Esophagus squamous epithelium (tissue), 5 donors: Measurements from ENCODE around the gene EPB41L4B. TPM values are rescaled to one million over a fixed set of nuclear protein-coding genes. Genes with fewer than 3 reads are reported as not detected.

Source experiments
- DNase-seq: peaks from one replicate; lab custom pipeline; 2025; lab: John Stamatoyannopoulos, UW
- H3K27ac ChIP-seq, 4 donors: fragments of 200-600 bp; sonication (generic); one replicate each; pipeline ENCODE4 v1.5.1; 2016 to 2019; ENCODE audit warnings: mild to moderate bottlenecking in 1 of 4
- H3K27me3 ChIP-seq, 4 donors: fragments of 200-600 bp; sonication (generic); 1 replicate in 3 of 4; 2 replicates in 1 of 4; pipeline versions ENCODE4 v1.5.1 to v1.6.0; 2017 to 2021; ENCODE audit warnings: antibody characterized with exemption in 1 of 4
- H3K36me3 ChIP-seq, 3 donors: fragments of 200-600 bp; sonication (generic); one replicate each; pipeline ENCODE4 v1.5.1; 2016 to 2019
- H3K4me1 ChIP-seq, 3 donors: fragments of 200-600 bp; sonication (generic); one replicate each; pipeline ENCODE4 v1.5.1; 2017 to 2019
- H3K4me3 ChIP-seq, 4 donors: fragments of 200-600 bp; sonication (generic); 1 replicate in 3 of 4; 2 replicates in 1 of 4; pipeline ENCODE4 v1.5.1; 2016 to 2019; ENCODE audit warnings: mild to moderate bottlenecking in 2 of 4, moderate library complexity in 1 of 4
- H3K9me3 ChIP-seq, 3 donors: fragments of 200-600 bp; sonication (generic); one replicate each; pipeline ENCODE4 v1.5.1; 2016 to 2019
- POLR2A ChIP-seq, 4 donors: fragments of 450-650 bp; IDR thresholded peaks; one replicate each; pipeline ENCODE4 v1.6.1; 2017; ENCODE audit warnings: antibody characterized with exemption in 4 of 4, mild to moderate bottlenecking in 4 of 4, moderate library complexity in 3 of 4
- WGBS, 2 donors: methylation state at CpG; one replicate each; pipeline ENCODE4 v1.1.5; 2018; 5-methylcytosine and 5-hydroxymethylcytosine counted together
- intact Hi-C: fragments of 100-400 bp; cut with DNase I; formaldehyde crosslinking; loops from one replicate; pipeline ENCODE4 v1.15.0; 2022
- total RNA-seq, 4 donors: library from RNA; depleted of rRNA; stranded (reverse); fragments of >200 nt; gene quantifications; one replicate each; pipeline ENCODE4 v1.1.0, GENCODE V29; 2016
- TF ChIP-seq, protein P1 (sequence below), 6 experiments: fragments of 450-650 bp in 4 of 6; fragments of 200-600 bp in 2 of 6; sonication (generic) in 2 of 6; IDR thresholded peaks; one replicate each; pipeline ENCODE4 v1.5.1; 2016 to 2019; ENCODE audit warnings: antibody characterized with exemption in 6 of 6, mild to moderate bottlenecking in 4 of 6, moderate library complexity in 4 of 6
- donor health status: DM: yes; HTN: yes; CAD: no.

EPB41L4B gene
- total RNA-seq, 4 donors from 2014 or later: 0.45 to 3.8 (median 1.8) TPM

DNA sequence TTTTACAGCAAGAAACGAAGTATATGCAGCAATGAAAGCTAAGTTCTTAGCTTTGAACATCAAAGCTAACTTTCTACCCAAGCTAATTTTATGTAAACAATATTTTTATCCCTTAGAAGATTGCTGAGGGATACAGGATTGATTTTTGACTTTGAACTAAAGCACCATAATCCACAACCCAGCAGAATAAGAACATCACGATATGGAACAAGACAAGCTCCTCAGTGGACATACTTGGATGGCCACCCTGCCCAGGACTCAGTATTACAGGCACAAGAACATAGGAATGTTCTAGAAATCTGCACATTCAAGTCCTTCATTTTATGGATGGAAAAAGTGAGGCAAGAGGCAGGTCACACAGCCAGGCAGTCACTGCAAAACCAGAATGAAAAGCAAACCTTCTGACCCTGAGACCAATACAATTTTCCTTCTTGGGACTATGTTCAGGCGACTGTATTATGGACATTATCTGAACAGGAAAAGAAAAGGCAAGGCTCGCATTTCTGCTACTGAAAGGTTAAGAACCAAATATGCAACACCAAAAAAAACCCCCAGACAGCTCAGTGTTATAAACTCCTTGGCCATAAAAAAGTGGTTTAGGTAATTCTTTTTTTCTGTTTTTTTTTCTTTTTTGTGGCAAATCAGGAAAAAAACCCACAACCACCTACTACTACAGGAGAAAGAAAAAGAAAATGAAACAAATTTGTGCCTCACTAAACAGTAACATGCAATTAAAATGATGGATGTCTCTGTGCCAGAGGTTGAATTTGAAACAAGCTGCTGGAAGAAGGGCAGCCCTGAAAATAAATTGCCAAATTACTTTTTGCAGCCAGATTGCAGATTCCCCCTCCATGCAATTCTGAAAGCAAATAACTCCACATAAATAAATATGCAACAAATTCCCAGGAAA, 25.4 kb downstream of the EPB41L4B start:
- no peak overlapping the region for H3K27ac ChIP-seq
- TF ChIP-seq, protein P1, sequence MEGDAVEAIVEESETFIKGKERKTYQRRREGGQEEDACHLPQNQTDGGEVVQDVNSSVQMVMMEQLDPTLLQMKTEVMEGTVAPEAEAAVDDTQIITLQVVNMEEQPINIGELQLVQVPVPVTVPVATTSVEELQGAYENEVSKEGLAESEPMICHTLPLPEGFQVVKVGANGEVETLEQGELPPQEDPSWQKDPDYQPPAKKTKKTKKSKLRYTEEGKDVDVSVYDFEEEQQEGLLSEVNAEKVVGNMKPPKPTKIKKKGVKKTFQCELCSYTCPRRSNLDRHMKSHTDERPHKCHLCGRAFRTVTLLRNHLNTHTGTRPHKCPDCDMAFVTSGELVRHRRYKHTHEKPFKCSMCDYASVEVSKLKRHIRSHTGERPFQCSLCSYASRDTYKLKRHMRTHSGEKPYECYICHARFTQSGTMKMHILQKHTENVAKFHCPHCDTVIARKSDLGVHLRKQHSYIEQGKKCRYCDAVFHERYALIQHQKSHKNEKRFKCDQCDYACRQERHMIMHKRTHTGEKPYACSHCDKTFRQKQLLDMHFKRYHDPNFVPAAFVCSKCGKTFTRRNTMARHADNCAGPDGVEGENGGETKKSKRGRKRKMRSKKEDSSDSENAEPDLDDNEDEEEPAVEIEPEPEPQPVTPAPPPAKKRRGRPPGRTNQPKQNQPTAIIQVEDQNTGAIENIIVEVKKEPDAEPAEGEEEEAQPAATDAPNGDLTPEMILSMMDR (IDR thresholded peaks at IDR 0.05): no peak
- TF ChIP-seq POLR2A (IDR thresholded peaks at IDR 0.05): no peak
- H3K4me1 ChIP-seq: peaks cover 0 to 7% (median 0%) of the 10 kb centered on the region in 3 donors
- DNase-seq: no peak
- intact Hi-C loops: no loop called here
- no peaks in the 10 kb centered on the region for H3K36me3 ChIP-seq
- peaks cover 0 to 71% (median 0%) of the 10 kb centered on the region in 4 donors for H3K27me3 ChIP-seq
- H3K4me3 ChIP-seq: no peak overlapping the region
- no peaks in the 10 kb centered on the region for H3K9me3 ChIP-seq
- 49 to 76% methylated on average over 4 of the region's 4 CpGs for WGBS, 2 donors

DNA sequence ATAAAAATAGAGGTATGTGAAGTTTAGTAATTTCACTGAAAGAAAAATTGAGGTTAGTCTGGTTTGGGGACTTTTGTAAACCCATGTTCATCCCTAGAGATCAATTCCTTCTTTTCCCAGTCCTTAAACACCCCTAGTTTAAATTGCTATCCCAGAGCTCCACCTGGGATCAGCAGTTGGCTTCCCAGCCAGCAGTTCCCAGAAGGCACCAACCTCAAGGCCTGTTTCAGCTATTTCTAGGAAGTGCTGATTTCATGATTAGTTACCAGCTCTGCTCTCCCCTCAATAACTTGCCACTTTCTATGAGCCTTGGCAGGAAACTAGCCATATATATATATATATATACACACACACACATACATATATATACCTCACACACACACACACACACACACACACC, 30.5 kb downstream of the EPB41L4B start:
- H3K27ac ChIP-seq: no peak overlapping the region
- no peak overlapping the region for H3K4me3 ChIP-seq
- no peak for DNase-seq
- H3K27me3 ChIP-seq: peaks cover 0 to 51% (median 0%) of the 10 kb centered on the region in 4 donors
- intact Hi-C loops: no loop called here
- H3K4me1 ChIP-seq: peaks cover 0 to 7% (median 0%) of the 10 kb centered on the region in 3 donors
- no peaks in the 10 kb centered on the region for H3K36me3 ChIP-seq
- TF ChIP-seq, protein P1 (IDR thresholded peaks at IDR 0.05): no peak
- no peak for TF ChIP-seq POLR2A (IDR thresholded peaks at IDR 0.05)
- H3K9me3 ChIP-seq: no peaks in the 10 kb centered on the region

DNA sequence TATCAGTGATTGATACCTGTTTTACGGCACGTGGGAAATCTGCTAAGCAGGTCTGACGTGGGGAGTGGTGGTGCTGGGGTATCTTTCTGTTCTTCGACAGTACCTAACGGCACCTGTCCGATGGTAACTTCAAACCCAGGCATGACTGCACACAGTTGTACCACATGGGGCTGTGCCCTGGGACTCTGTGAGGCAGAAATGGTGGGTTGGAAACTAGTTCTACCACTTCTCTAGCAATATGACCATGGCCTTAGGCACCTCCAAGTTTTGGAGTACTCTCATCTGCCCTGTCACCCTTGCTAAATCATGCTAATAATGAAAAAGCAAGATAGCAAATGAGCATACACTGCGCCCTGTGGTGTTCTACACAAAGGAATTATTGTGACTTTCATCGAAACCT, 30.9 kb downstream of the EPB41L4B start:
- 84 to 85% methylated on average over 8 of the region's 8 CpGs for WGBS, 2 donors

DNA sequence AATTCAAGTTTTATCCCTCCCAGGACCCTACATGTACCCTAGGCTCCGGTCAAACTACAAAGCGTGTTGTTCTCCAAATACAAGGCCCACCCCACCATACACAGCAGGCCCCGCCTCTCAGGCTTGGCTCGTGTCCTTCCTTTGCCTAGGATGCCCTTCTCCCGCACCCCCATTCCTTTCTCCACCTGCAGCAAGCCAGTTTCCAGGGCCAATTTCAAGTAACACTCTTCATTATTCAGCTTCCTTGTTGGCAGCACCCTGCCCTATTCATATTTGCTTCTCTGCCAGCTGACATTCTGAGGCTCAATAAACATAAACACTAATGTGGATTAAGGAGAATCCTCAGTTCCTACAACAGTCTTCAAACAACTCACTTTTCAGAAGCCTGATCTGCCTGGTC, 31.7 kb downstream of the EPB41L4B start:
- intact Hi-C loops: no loop called here
- H3K9me3 ChIP-seq: no peaks in the 10 kb centered on the region
- H3K4me3 ChIP-seq: no peak overlapping the region
- no peak for DNase-seq
- peaks cover 0 to 7% (median 0%) of the 10 kb centered on the region in 3 donors for H3K4me1 ChIP-seq
- peaks cover 0 to 50% (median 0%) of the 10 kb centered on the region in 4 donors for H3K27me3 ChIP-seq
- no peaks in the 10 kb centered on the region for H3K36me3 ChIP-seq
- TF ChIP-seq POLR2A (IDR thresholded peaks at IDR 0.05): no peak
- TF ChIP-seq, protein P1 (IDR thresholded peaks at IDR 0.05): no peak
- WGBS, 2 donors: 58 to 63% methylated on average over 4 to 5 of the region's 5 CpGs
- no peak overlapping the region for H3K27ac ChIP-seq

More for the DNA sequence above, 30.9 kb downstream of the EPB41L4B start:
- no peak for TF ChIP-seq POLR2A (IDR thresholded peaks at IDR 0.05)
- TF ChIP-seq, protein P1 (IDR thresholded peaks at IDR 0.05): no peak
- no peaks in the 10 kb centered on the region for H3K9me3 ChIP-seq
- H3K27me3 ChIP-seq: peaks cover 0 to 51% (median 0%) of the 10 kb centered on the region in 4 donors
- no peaks in the 10 kb centered on the region for H3K36me3 ChIP-seq
- intact Hi-C loops: no loop called here
- DNase-seq: no peak
- H3K27ac ChIP-seq: no peak overlapping the region
- no peak overlapping the region for H3K4me3 ChIP-seq
- peaks cover 0 to 7% (median 0%) of the 10 kb centered on the region in 3 donors for H3K4me1 ChIP-seq

DNA sequence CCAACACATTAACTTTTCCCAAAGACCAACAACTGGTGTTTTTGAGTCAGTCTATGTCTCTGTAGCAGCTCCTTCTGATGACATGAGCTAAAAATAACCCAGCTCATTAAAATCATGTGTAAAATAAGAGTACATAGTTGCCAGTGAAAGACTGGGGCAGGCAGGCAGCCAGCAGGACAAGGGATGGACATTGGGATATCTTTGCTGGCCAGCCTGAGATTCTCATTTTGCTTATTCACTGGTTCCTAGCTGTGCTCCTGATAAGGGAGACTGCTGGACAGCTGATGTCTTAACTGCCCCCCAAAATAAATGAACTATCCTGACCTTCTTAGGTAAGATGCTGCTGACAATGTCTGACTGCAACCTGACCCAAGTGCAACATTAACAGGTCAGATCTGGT, 33.9 kb downstream of the EPB41L4B start:
- H3K27ac ChIP-seq: no peak overlapping the region
- intact Hi-C loops: no loop called here

More for the DNA sequence above, 33.9 kb downstream of the EPB41L4B start:
- no peak for DNase-seq
- Histone ChIP-seq H3K9me3 (no peaks in the 10 kb centered on the region), H3K27me3 (peaks cover 0 to 46% (median 0%) of the 10 kb centered on the region in 4 donors), H3K36me3 (no peaks in the 10 kb centered on the region), H3K4me1 (peaks cover 0 to 7% (median 0%) of the 10 kb centered on the region in 3 donors), H3K4me3 (no peak overlapping the region)
- TF ChIP-seq, protein P1 (IDR thresholded peaks at IDR 0.05): no peak
- no peak for TF ChIP-seq POLR2A (IDR thresholded peaks at IDR 0.05)
